Progenitor cell of endocrine pancreas (in vitro differentiated cells): Measurements from ENCODE around the gene CCDC192. TPM values are rescaled to one million over a fixed set of nuclear protein-coding genes. Genes with fewer than 3 reads are reported as not detected.
A peak's percentile ranks its signal among the peaks of the same experiment; 100 is the strongest.

ENCODE experiments used
- DNase-seq: peaks from one replicate; pipeline ENCODE4 v3.0.0; 2021; ENCODE audit warnings: low spot score; ENCODE audit not compliant: unreplicated experiment
- H3K27ac Mint-ChIP-seq: 2 replicates; pipeline ENCODE4 v1.8.0; 2021; ENCODE audit warnings: mild to moderate bottlenecking, moderate library complexity, mixed read lengths
- H3K27me3 Mint-ChIP-seq: 2 replicates; pipeline ENCODE4 v1.8.0; 2021; ENCODE audit warnings: mixed read lengths
- H3K36me3 Mint-ChIP-seq: 2 replicates; pipeline ENCODE4 v1.8.0; 2022; ENCODE audit warnings: mixed read lengths; ENCODE audit not compliant: insufficient read depth
- H3K4me1 Mint-ChIP-seq: 2 replicates; pipeline ENCODE4 v1.8.0; 2021; ENCODE audit warnings: low read depth, mixed read lengths
- H3K4me3 Mint-ChIP-seq: 2 replicates; pipeline ENCODE4 v1.8.0; 2021; ENCODE audit warnings: low read depth, mild to moderate bottlenecking, moderate library complexity, mixed read lengths
- H3K9me3 Mint-ChIP-seq: 2 replicates; pipeline ENCODE4 v1.8.0; 2021; ENCODE audit warnings: low read depth, mixed read lengths
- total RNA-seq: library from RNA; stranded (reverse); gene quantifications from 2 replicates; pipeline ENCODE4 v1.2.1, GENCODE V29; 2021
- TF ChIP-seq, protein P1 (sequence below): fragments of 200-600 bp; sonication (generic); IDR thresholded peaks from one replicate; pipeline ENCODE4 v1.5.0; 2021; ENCODE audit warnings: antibody characterized with exemption, mild to moderate bottlenecking; ENCODE audit not compliant: unreplicated experiment

CCDC192 gene
- total RNA-seq, 1 donor from 2014 or later, result not detected

DNA sequence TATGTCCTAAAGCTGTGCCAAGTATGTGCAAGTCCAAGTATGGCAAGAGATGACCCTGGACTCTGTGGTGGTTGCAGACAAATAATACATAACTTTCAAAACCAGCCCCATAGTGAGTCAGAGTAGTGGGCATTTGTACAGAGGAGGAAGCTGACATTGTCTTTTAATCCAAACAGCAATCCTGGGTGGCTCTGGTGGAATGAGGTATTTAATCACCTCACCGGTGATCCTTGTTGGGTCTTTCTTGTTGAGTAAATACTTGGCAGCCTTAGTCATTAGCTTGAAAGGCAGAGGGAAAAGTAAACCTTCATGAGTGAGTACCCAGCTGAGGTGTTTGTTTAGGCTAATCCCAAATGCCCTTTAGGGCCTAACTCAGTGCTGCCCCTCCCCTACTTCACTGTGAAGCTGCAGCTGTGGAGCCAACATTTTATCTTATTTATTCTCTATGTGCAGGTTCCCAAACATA, 231.6 kb downstream of the CCDC192 start:
- Mint-ChIP-seq H3K4me3 (no peak overlapping the region), H3K27ac (peak overlapping the region; percentile 89), H3K27me3 (no peaks in the 10 kb centered on the region), H3K4me1 (peaks cover 36% of the 10 kb centered on the region), H3K9me3 (no peaks in the 10 kb centered on the region), H3K36me3 (no peaks in the 10 kb centered on the region)
- TF ChIP-seq, protein P1, sequence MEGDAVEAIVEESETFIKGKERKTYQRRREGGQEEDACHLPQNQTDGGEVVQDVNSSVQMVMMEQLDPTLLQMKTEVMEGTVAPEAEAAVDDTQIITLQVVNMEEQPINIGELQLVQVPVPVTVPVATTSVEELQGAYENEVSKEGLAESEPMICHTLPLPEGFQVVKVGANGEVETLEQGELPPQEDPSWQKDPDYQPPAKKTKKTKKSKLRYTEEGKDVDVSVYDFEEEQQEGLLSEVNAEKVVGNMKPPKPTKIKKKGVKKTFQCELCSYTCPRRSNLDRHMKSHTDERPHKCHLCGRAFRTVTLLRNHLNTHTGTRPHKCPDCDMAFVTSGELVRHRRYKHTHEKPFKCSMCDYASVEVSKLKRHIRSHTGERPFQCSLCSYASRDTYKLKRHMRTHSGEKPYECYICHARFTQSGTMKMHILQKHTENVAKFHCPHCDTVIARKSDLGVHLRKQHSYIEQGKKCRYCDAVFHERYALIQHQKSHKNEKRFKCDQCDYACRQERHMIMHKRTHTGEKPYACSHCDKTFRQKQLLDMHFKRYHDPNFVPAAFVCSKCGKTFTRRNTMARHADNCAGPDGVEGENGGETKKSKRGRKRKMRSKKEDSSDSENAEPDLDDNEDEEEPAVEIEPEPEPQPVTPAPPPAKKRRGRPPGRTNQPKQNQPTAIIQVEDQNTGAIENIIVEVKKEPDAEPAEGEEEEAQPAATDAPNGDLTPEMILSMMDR, result peak; percentile 30
- DNase-seq, result no peak

DNA sequence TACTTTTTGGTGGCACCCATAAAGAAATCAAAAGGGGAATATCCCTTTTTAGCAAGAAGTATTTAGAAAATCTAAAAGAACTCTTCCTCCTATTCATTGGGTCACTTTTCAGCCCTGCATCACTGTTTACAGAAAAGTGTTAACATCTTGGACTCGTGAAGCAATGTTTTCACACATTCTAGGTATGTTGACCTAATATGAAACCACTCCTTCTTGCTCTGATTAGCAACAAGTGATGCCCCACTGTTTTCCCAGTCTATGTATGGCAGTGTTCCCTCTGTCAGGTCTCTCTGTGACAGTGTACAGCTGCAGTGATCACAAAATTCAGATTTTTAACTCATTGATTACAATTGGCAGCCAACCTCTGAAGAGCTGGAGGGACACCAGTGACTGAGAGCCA, 232.2 kb downstream of the CCDC192 start:
- no peaks in the 10 kb centered on the region for H3K9me3 Mint-ChIP-seq
- DNase-seq, result no peak
- peaks cover 36% of the 10 kb centered on the region for H3K4me1 Mint-ChIP-seq
- H3K27ac Mint-ChIP-seq, result peak overlapping the region; percentile 86
- no peaks in the 10 kb centered on the region for H3K27me3 Mint-ChIP-seq
- no peaks in the 10 kb centered on the region for H3K36me3 Mint-ChIP-seq
- TF ChIP-seq, protein P1, result no peak
- no peak overlapping the region for H3K4me3 Mint-ChIP-seq

DNA sequence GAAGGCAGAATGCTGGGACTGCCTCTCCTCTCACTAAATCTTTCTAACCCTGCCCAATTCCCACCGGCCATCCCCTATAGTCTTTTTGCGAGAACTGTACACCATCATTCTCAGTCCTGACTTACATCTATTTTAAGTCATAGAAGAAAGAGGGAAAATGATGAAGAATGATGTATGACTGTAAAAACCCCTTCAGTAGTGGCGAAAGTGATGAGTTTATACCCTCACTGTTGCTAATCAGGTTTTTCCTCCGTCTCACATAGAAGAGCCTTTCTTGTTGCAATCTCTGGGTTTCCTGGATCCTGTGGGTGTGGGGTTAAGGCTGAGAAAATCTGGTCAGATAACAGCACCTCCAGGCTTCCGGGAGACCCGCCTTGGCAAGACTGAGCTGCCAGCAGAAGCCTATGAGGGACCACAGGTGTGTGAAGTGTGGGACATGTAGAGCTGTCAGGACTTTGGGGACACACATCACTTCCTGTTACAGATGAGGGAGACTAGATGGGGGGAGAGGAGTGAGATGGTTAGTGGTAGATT, 233.3 kb downstream of the CCDC192 start:
- no peak for DNase-seq
- H3K9me3 Mint-ChIP-seq, result no peaks in the 10 kb centered on the region
- H3K36me3 Mint-ChIP-seq, result no peaks in the 10 kb centered on the region
- TF ChIP-seq, protein P1, result no peak
- H3K4me1 Mint-ChIP-seq, result peaks cover 43% of the 10 kb centered on the region
- H3K27me3 Mint-ChIP-seq, result no peaks in the 10 kb centered on the region
- peak overlapping the region; percentile 16 for H3K27ac Mint-ChIP-seq
- no peak overlapping the region for H3K4me3 Mint-ChIP-seq

DNA sequence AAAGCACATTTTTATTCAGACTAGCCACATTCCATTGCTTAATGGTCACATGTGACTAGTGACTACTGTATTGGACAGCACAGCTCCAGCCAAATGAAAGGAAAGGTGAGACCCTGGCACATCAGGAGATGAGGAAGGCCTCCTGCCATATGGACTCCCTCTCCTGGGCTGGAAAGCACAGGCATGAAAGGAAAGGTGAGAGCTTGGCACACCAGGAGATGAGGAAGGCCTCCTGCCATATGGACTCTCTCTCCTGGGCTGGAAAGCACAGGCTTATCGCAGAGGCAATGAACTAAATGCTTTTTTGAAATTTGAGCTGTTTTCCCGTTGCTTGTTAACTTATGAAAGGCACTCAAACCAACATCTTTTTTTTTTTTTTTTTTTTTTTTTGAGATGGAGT, 235.6 kb downstream of the CCDC192 start:
- H3K9me3 Mint-ChIP-seq, result no peaks in the 10 kb centered on the region
- no peak overlapping the region for H3K4me3 Mint-ChIP-seq
- DNase-seq, result no peak
- H3K36me3 Mint-ChIP-seq, result no peaks in the 10 kb centered on the region
- no peaks in the 10 kb centered on the region for H3K27me3 Mint-ChIP-seq
- TF ChIP-seq, protein P1, result no peak
- H3K4me1 Mint-ChIP-seq, result peaks cover 57% of the 10 kb centered on the region
- no peak overlapping the region for H3K27ac Mint-ChIP-seq

DNA sequence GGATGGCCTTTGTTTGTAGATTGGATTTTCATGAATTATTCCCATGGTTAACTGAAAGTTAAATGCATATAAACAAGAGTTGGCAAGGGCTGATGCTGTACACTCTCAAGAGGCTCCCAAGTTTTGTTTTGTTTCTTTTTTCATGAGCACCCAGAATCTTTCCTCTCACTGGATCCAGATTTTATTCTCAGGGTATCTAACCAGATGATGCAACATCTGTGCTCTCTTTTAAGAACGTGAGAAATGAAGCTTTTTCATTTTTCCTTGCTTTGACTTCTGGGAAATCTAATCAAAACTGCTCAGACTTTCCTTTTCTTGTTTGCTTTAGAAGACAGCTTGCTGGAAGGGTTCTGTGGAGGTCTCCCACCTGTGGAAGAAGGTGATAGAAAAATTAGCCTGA, 237.7 kb downstream of the CCDC192 start:
- H3K4me1 Mint-ChIP-seq, result peaks cover 38% of the 10 kb centered on the region
- no peaks in the 10 kb centered on the region for H3K36me3 Mint-ChIP-seq
- no peak for DNase-seq
- H3K9me3 Mint-ChIP-seq, result no peaks in the 10 kb centered on the region
- no peaks in the 10 kb centered on the region for H3K27me3 Mint-ChIP-seq
- TF ChIP-seq, protein P1, result no peak
- peak overlapping the region; percentile 10 for H3K27ac Mint-ChIP-seq
- no peak overlapping the region for H3K4me3 Mint-ChIP-seq
